GM23338 (cell line): Measurements from ENCODE around the gene ELFN1.

Experiments used
- EZH2phosphoT487 ChIP-seq: fragments of 200-600 bp; sonication (generic); IDR thresholded peaks from one replicate; pipeline ENCODE4 v1.8.1; 2018; ENCODE audit warnings: antibody characterized with exemption; ENCODE audit not compliant: unreplicated experiment
- POLR2AphosphoS5 ChIP-seq: IDR thresholded peaks from 2 replicates; pipeline ENCODE4 v1.6.1; 2016; ENCODE audit warnings: antibody characterized with exemption, low read depth
- ZNF462 ChIP-seq: fragments of 250-450 bp; sonication (Bioruptor Pico); IDR thresholded peaks from 2 replicates; pipeline ENCODE4 v1.5.0; 2020; ENCODE audit warnings: mild to moderate bottlenecking, moderate library complexity
- TF ChIP-seq, protein P1 (sequence below), 2 experiments: fragments of 200-600 bp in 1 of 2; sonication (generic) in 1 of 2; conservative IDR thresholded peaks; 2 replicates each; pipeline versions ENCODE4 v1.5.1 to v1.6.1; 2016 to 2017; ENCODE audit warnings: antibody characterized with exemption in 2 of 2, low read depth in 2 of 2, mild to moderate bottlenecking in 2 of 2, moderate library complexity in 1 of 2
- TF ChIP-seq, protein P2 (sequence below): IDR thresholded peaks from one replicate; pipeline ENCODE4 v1.6.1; 2018; ENCODE audit warnings: antibody characterized with exemption; ENCODE audit not compliant: unreplicated experiment

GRCh38 chr7:1681581-1681980 is 11.5 kb downstream of the ELFN1 start:
- TF ChIP-seq ZNF462 (CRISPR knock-in tag): no peak
- TF ChIP-seq, protein P1, sequence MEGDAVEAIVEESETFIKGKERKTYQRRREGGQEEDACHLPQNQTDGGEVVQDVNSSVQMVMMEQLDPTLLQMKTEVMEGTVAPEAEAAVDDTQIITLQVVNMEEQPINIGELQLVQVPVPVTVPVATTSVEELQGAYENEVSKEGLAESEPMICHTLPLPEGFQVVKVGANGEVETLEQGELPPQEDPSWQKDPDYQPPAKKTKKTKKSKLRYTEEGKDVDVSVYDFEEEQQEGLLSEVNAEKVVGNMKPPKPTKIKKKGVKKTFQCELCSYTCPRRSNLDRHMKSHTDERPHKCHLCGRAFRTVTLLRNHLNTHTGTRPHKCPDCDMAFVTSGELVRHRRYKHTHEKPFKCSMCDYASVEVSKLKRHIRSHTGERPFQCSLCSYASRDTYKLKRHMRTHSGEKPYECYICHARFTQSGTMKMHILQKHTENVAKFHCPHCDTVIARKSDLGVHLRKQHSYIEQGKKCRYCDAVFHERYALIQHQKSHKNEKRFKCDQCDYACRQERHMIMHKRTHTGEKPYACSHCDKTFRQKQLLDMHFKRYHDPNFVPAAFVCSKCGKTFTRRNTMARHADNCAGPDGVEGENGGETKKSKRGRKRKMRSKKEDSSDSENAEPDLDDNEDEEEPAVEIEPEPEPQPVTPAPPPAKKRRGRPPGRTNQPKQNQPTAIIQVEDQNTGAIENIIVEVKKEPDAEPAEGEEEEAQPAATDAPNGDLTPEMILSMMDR (conservative IDR thresholded peaks at IDR 0.05; ENCODE audit: low read depth in 2 of 2): no peak
- TF ChIP-seq POLR2AphosphoS5: no peak
- no peak for TF ChIP-seq EZH2phosphoT487
- TF ChIP-seq, protein P2, sequence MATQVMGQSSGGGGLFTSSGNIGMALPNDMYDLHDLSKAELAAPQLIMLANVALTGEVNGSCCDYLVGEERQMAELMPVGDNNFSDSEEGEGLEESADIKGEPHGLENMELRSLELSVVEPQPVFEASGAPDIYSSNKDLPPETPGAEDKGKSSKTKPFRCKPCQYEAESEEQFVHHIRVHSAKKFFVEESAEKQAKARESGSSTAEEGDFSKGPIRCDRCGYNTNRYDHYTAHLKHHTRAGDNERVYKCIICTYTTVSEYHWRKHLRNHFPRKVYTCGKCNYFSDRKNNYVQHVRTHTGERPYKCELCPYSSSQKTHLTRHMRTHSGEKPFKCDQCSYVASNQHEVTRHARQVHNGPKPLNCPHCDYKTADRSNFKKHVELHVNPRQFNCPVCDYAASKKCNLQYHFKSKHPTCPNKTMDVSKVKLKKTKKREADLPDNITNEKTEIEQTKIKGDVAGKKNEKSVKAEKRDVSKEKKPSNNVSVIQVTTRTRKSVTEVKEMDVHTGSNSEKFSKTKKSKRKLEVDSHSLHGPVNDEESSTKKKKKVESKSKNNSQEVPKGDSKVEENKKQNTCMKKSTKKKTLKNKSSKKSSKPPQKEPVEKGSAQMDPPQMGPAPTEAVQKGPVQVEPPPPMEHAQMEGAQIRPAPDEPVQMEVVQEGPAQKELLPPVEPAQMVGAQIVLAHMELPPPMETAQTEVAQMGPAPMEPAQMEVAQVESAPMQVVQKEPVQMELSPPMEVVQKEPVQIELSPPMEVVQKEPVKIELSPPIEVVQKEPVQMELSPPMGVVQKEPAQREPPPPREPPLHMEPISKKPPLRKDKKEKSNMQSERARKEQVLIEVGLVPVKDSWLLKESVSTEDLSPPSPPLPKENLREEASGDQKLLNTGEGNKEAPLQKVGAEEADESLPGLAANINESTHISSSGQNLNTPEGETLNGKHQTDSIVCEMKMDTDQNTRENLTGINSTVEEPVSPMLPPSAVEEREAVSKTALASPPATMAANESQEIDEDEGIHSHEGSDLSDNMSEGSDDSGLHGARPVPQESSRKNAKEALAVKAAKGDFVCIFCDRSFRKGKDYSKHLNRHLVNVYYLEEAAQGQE: no peak
